Hematopoietic multipotent progenitor cell treated with erythropoietin and hydrocortisone succinate and interleukin-3 and kit ligand, for 17 days (in vitro differentiated cells): ENCODE results near the gene PPM1E.
"Not testable (repeated sequence)": the region's sequence is repeated elsewhere in the genome, so short reads cannot be mapped to it uniquely, and the experiment has no call there.

Experiments used
- DNase-seq: peaks from one replicate; pipeline ENCODE4 v3.0.0-alpha.2; 2015; ENCODE audit warnings: low spot score

Gene PPM1E

DNA sequence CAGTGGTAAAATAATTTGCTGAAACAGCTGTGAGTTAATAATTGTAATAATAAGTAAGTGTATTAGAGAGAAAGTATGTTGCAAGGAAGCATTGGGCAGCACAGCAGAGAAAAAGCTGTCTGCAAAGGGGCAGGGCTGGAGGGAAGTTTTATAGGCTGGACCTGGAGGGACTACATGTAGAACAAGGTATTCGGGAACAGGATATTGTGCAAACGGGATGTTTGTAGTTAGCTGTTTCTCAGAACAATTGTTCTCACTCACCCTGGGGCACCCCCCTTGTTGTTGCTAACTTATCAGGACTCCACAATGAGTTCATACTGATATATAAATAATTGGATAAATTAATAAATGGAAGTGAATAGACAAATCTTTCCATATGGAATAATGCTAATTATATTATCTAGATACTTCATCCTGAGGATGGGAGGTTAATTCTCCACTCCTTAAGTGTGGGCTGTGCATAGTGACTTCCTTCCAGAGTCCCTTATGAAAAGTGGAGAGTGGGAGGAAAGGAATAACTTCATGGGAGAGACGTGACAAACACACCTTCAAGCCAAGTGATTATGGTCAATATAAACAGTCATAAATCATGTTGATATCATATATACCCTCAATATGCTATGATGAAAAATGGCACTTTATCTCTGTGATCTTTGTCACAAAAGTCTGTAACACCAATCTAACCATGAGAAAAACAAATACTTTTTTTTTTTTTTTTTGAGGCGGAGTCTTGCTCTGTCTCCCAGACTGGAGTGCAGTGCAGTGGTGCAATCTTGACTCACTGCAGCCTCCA lies 85.4 kb downstream of the PPM1E start:
- DNase-seq: no peak

DNA sequence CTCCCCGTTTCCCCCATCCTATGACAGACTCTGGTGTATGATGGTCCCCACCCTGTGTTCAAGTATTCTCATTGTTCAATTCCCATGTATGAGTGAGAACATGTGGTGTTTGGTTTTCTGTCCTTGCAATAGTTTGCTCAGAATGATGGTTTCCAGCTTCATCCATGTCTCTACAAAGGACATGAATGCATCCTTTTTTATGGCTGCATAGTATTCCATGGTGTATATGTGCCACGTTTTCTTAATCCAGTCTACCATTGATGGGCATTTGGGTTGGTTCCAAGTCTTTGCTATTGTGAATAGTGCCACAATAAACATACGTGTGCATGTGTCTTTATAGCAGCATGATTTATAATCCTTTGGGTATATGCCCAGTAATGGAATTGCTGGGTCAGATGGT lies 90.8 kb downstream of the PPM1E start:
- DNase-seq: not testable (repeated sequence)

DNA sequence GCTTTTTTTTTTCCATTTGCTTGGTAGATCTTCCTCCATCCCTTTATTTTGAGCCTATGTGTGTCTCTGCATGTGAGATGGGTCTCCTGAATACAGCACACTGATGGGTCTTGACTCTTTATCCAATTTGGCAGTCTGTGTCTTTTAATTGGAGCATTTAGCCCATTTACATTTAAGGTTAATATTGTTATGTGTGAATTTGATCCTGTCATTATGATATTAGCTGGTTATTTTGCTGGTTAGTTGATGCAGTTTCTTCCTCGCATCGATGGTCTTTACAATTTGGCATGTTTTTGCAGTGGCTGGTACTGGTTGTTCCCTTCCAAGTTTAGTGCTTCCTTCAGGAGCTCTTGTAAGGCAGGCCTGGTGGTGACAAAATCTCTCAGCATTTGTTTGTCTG lies 94.5 kb downstream of the PPM1E start:
- DNase-seq: not testable (repeated sequence)

DNA sequence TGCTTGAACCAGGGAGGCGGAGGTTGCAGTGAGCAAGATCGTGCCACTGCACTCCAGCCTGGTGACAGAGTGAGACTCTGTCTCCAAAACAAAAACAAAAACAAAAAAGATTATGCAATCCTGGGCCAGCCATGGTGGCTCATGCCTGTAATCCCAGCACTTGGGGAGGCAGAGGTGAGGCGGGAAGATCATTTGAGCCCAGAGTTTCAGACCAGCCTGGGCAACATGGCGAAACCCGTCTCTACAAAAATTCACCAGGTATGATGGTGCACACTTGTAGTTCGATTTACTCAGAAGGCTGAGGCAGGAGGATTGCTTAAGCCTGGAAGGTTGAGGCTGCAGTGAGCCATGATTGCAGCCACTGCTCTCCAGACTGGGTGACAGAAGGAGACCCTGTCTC lies 109.6 kb downstream of the PPM1E start:
- DNase-seq: no peak

DNA sequence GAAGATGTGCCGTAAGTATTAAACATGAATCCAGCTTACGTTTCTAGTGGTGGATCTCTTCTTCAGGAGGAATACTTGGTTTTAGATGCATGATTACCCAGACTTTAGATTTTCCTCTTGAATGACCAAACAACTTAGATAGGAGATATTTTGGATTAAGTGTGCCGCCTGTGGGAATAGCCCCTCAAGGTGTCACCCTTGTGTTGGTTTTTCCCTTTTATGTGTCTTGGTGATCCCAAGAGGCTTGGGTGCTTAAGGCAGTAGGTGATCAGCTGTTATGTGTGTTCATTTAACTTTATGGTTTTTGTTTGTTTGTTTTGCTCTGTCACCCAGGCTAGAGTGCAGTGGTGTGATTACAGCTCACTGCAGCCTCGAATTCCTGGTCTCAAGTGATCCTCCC lies 115.1 kb downstream of the PPM1E start:
- DNase-seq: no peak

DNA sequence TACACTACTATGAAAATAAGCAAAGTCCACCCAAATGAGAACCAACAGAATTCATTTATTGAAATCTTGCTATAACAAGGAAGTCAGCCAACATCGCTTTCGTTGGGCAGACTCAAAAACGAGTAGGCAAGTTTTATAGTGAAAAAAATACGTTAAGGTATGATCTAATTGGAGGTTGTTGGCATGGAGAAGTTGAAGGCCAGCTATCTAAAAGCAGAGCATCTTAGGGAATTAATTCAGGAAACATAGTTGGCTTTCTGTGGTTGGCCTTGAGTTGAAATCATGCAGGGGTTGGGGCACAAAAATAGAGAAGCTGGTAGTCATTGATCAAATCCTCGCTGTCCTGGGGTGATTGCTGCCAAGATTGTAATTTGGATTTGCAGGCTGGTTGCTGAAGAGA lies 118.3 kb downstream of the PPM1E start:
- DNase-seq: no peak

DNA sequence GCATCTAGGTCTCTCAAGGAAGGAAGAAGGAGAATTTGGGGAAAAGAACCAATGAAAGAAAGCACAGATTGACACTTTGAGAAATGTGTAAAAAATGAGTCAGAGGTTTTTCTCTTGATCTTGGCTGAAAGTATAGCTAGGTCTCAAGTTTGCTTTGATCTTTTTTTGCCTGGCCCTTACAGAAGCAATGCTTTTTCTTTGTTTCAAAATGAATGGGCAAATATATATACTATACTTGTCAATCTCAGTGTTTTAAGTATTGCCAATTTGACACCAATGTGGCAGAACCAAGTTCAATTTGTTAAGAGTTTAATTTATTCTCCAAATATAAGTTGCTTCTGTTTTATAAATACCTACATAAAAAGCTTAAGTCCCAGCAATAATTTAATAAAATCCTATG lies 119.6 kb downstream of the PPM1E start:
- no peak for DNase-seq

DNA sequence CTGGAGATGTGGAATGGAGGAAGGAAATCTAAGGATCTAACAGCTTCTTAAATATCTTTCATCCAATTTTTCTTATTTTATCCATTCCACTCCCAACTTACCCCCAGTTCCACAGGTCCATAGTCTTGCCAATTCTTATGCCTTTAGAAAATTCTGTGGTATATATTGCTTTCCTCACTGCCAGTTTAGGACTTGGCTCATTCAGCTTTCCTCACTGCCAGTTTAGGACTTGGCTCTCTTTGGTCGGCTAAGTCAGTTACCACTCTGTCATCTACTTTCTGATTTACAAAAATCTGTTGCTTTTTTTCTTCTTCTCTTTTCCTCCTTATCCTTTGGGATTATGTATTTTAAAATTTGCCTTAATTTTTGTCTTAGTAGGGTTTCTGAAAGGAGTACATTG lies 128.5 kb downstream of the PPM1E start:
- DNase-seq: no peak

DNA sequence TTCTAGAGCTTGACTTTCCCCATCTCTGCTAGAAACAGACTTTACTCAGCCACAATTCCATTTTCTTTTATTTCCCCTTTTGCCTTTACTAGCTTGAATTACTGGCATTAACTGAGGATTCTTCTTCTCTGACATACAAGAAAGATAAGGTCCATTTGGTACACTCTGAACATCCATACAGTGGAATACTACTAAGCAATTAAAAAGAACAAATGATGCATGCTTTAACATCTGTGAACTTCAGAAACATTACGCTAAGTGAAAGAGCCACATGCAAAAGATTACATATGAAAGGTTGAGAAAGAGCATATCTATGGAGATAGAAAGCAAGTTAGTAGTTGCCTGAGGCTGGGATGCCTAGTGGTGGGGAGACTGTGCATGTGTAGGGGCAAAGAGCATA lies 130.9 kb downstream of the PPM1E start:
- DNase-seq: no peak

DNA sequence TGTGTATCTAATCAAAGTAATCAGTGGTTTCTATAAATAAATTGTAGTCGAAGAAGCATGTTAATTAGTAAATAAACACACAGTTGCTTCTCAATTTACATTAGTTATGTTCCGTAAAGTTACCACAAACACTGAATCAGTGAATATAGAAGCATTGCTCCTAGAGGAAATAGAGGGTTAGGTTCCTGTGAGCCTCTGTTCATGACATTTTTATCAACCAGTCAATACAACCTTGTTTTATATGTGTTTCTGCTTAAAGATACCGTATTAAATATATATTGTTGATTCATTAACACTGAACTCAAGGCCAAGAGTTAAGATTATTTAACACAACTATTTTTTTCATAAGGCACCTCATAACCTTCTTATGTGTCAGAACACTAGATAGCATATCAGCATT lies 134.3 kb downstream of the PPM1E start:
- no peak for DNase-seq

DNA sequence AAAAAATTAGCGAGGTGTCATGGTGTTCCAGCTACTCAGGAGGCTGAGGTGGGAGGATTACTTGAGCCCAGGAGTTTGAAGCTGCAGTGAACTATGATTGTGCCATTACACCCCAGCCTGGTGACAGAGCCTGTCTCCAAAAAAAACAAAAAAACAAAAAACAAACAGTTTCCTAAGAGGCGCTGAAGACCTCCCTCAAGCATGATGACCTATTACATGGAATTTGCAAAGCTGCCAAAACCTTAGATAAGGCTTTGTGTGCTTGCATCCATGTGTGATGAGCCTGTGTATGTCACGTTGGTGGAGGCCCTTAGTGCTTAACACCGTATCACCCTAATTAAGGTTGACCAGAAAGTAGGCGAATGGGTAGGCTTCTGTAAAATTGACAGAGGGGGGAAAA lies 143.5 kb downstream of the PPM1E start:
- DNase-seq: no peak

DNA sequence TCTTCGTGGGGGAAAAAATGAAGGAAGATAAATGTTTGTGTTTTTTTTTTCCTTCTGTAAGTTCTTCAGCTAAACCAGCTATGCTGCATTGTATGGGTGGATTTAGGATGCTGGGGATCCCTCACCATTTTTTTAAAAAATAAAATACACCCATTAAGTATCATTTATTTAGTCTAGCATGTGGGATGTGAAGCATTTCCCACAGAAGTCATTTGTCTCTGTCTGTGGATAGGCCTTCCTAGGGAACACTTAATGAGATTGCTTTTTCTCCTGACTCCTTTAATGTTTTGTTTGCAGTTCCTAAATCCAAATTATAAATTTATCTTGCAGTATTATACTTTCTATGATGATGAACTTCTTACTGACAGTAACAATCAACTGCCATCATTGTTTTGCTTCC lies 146.7 kb downstream of the PPM1E start:
- no peak for DNase-seq

DNA sequence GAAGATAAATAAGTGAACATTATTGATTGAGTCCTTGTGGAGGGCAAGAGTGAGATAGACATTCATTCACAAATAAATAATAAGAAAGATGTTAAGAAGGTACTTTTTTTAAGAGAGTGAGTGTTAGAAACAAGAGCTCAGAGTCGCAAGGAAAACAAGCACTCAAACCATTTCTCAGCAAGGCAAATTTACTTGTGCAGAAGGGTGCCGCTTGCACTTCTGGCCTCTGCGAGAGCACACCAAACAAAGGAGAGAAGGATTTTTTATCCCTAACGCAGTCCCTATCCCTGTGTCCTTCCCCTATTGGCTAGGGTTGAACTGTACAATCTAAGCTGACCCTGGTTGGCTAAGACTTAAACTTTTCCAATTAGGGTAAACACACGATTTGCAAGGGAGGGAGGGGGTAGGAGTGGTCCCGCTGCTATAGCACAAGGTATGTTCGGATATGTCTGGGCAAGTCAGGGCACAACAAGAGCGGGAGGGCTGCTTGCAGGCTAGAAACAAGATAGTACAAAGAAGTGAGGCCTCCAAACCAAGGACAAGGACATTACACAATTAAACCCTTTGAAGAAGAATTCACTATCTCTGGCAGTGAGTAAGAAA lies 156.2 kb downstream of the PPM1E start:
- DNase-seq: no peak

DNA sequence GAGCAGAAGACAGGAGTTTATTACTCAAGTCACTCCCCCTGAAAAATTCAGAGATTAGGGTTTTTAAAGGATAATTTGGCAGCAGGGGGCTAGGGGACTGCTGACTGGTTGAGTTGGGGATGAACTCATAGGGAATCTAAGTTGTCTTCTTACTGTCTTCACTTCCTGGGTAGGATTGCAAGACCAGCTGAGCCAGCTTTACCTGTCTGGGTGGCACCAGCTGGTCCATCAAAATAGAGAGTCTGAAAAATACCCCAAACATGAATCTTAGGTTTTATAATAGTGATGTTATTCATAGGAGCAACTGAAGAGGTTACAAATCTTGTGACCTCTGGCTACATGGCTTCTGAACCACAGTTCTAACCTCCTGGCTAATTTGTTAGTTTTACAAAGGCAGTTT lies 157.9 kb downstream of the PPM1E start:
- DNase-seq: no peak

DNA sequence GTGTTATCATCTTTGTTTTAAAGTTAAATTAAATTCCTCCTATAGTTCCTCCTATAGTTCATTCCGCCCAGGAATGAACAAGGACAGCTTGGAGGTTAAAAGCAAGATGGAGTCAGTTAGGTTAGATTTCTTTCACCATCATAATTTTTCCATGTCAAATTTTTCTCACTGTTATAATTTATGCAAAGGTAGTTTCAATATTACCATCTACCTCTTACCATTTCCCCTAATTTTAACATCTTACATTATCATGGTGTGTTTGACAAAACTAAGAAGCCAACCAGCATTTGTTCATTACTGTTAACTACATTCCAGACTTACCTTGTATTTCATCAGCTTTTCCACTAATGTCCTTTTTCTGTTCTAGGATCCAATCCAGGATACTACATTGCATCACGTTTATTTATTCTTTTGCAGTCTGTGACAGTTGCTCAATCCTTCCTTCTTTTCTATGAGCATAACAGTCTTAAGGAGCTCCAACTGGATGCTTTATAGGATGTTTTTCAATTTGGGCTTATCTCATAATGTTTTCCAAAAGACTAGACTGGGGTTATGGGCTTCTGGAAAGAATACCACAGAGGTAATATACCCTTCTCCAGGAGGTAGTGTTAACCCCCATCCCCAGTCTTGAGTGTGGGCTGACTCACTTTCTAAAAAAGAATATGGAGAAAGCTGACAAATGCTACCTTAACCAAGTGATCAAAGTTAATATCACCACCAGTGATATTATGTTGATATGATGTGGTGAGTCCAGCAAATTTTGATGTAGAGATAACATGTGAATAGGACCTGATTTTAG lies 158.5 kb downstream of the PPM1E start:
- no peak for DNase-seq

DNA sequence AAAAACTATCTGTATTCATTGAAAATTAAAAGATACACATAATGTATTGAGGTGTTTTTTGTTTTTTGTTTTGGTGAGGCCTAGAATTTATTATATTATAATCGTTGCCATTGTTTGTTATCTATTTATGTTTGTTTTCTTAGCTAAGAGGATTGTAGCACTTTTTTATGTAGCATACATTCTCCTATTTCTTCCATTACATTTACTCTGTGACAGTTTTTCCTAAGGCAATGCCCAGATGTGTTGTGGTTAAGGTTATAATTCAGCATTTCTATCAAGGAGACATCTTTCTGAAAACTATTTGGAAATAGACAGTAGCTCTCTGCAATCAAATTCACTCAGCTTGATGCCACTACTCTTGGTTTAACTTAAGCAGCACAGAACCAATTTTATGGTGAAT lies 161.6 kb downstream of the PPM1E start:
- DNase-seq: no peak

DNA sequence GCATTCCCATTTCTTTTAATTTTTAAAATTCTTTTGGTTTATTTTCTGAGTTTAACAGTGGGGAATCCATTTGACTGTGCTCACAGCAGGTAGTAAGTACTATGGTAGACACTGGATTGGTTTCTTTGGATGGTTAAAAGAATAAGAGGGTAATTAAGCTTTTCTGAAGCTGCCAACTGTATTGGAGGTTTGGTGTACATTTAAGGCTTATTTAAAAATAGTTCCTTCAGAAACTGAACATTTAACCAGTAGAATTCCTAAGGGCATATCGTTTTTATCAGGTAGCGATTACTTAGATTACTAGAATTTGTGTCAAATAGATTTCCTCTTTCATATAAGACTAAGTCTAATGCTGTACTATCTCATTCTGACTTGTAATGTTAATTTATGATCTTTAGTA lies 162.4 kb downstream of the PPM1E start:
- no peak for DNase-seq

DNA sequence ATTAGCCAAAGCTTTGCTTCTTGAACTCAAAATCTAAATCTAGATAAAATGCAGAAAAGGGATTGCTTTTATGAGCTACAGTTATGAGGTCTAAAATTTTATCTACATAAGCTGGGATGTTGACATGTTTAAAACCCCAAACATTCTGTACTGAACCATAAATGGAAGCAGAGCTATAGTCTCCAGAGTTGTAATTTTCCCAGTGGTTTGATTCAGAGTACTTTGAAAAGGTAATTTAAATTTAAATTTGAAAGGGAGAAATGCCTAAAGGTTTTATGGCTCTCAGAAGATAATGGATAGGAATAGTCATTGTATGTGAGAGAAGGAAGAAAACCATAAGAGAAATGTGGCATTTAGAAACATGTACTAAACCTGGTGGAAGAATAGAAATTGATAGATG lies 163.2 kb downstream of the PPM1E start:
- no peak for DNase-seq

DNA sequence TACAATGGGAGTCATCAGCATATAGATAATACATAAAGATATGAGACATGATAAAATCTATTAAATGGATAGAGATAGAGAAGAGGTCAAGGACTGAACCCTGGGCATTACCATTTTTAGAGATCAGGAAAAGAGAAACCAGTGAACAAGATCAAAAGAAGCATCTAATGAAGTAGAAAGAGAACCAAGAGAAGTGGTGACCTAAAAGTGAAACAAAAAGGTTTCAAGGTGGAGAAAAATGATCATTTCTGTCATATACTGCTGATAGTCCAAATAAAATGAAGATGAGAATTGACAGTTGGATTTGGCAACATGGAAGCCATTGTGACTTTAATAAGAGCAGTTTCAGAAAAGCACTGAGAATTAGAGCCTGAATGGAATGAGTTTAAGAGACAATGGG lies 165.1 kb downstream of the PPM1E start:
- DNase-seq: no peak

DNA sequence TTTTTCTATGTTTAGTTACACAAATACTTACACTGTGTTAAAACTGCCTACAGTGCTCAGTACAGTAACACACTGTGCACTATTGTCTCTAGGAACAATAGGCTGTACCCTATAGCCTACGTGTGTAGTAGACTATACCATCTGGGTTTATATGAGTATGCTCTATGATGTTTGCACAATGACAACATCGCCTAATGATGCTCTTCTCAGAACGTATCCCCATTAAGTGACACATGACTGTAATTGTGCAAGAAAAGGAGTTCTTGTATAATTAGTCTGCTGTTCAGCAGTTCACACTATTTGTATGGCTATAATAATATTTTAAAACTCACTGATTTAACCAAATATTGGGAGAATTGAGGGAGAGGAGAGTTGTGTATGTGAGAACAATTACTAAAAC lies 177.3 kb downstream of the PPM1E start:
- DNase-seq: no peak

DNA sequence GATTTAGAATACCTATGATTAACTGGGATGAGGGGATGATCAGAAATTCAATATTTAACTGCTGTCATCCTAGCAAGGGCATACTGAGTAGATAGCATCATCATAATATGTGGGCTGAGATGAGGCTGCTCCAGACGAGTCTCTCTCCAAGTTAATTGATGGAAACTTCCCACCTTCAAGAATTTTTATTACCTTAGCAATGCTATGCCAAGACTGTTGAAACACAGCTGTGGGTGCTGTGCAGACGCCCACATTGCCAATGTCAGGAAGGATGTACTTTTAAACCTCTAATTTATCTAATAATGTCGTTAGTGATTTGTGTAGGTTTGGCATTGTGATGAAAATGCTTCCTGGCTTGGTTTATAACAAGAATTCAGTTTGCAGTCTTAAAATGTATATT lies 180.6 kb downstream of the PPM1E start:
- DNase-seq: no peak

DNA sequence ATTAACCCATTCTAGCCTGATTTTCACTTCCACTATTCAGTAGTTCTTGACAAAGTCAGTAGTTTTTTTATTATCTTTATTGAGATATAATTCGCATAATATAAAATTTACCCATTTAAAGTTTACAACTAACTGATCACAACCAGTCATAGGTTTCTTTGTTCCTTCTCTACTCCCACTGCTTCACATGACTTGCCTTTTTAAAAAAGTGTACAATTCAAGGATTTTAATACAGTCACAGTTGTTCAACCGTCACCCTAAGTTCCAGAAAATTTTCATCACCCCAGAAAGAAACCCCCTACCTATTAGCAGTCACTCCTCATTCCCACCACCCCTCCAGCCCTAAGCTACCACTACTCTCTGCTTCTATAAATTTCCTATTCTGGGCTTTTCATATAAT lies 188.5 kb downstream of the PPM1E start:
- DNase-seq: no peak

DNA sequence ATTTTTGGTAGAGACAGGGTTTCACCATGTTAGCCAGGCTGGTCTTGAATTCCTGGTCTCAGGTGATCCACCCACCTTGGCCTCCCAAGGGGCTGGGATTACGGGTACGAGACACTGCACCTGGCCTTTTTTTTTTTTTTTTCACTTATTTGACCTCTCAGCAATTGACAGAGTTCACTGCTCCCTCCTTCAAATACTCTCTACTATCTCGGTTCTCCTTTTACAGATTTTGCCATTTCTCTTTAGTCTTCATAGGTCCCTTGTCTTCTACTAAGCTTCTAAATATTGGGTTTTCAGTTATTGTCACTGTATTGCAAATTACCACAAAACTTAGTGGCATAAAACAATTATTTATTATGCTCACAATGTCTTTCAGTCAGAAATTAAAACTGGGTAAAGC lies 191.8 kb downstream of the PPM1E start:
- no peak for DNase-seq
